ENCODE measurements around the gene UXS1.

- TF ChIP-seq EZH2 (IDR thresholded peaks at IDR 0.05; ENCODE audit: insufficient read depth, low read length) (no peak), CTCF (IDR thresholded peaks at IDR 0.05; ENCODE audit: insufficient read depth, low read depth, low read length) (no peak)
Observed at GRCh38 chr2:106065983-106066820, 127.9 kb downstream of the UXS1 start.
